SH-SY5Y (cell line): ENCODE data around the gene OPA3.

Experiments
- GATA2 ChIP-seq: IDR thresholded peaks from 2 replicates; pipeline ENCODE4 v1.6.1; 2011; ENCODE audit warnings: mild to moderate bottlenecking, low read depth, low read length
- GATA3 ChIP-seq: IDR thresholded peaks from 2 replicates; pipeline ENCODE4 v1.6.1; 2011; ENCODE audit warnings: low read depth, mild to moderate bottlenecking, low read length, moderate library complexity

DNA sequence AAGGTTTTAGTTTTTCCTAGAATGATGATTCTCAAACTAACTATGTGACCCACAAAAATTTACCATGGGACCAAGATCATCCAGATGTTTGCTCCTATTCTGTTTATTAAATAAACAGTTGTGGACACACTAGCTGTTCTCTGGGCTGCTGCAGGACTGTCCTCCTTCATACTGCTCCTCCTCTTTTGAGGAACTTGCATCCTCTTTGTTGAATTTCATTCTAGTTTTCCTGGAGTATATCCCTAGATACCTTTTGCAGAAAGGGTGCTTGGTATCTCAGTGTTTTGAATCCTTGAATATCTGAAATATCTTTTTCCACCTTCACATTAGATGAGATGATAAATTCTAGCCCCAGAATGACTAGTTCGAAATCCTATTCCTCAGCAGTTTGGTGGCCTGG is 53.3 kb downstream of the OPA3 start:
- TF ChIP-seq GATA2: no peak
- TF ChIP-seq GATA3: no peak
